ENCODE measurements around the gene NRAP.

- TF ChIP-seq CTCF (IDR thresholded peaks at IDR 0.05): no peak
- no peak for TF ChIP-seq POLR2A (IDR thresholded peaks at IDR 0.05)
- no peak for TF ChIP-seq POLR2AphosphoS5 (IDR thresholded peaks at IDR 0.05)
- TF ChIP-seq EP300 (IDR thresholded peaks at IDR 0.05): no peak
Observed at GRCh38 chr10:113712024-113712423, 48.2 kb upstream of the NRAP start.

Measured in suprapubic skin (tissue), 4 donors.